Hindlimb muscle (tissue), 1 donor: ENCODE results near the gene WLS. TPM values are rescaled to one million over a fixed set of nuclear protein-coding genes. Genes with fewer than 3 reads are reported as not detected.

ENCODE experiments used
- DNase-seq: peaks from one replicate; pipeline ENCODE4 v3.0.0-alpha.2; 2013
- polyA plus RNA-seq: library from polyadenylated mRNA; unstranded; fragments of 120-200 nt; gene quantifications from one replicate; pipeline ENCODE4 v1.2.1, GENCODE V29; 2013; ENCODE audit not compliant: insufficient read length

WLS gene
- polyA plus RNA-seq, 1 donor = 64.3 TPM

DNA sequence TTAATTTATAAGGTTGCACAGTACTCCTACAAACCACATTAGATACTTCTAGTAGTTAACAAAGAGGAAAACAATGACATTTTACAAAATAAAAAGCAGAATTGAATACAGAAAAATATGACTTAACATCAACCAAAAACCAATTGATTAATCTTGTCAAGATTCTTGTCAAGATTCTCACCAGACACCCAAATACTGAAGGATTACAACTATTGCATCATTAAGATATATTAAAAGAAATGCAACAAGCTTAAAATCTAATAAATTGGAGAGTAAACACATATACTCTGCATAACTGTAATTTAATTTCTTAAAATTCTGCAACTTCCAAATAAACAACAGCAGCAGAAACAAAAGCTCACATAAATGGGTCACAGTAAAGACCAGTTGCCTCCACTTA, 4.7 kb downstream of the WLS start:
- no peak for DNase-seq

DNA sequence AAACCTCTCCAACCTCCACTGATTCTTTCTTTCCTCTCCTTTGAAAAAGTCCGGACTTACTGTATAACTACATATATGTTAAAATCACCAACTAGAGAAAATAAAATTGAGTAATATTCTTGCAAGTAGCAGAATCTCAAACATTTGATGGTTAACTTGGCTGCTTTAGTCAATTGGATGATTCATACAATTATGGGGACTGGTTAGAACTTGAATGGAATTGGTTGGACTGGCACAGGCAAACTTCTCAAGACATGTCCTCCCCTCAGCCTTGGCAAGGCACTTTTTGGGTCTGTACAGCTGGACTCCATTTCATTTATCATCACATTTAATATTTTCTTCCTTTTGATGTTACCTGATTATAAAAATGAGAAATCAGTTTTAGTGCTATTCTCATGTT, 6.5 kb downstream of the WLS start:
- no peak for DNase-seq

DNA sequence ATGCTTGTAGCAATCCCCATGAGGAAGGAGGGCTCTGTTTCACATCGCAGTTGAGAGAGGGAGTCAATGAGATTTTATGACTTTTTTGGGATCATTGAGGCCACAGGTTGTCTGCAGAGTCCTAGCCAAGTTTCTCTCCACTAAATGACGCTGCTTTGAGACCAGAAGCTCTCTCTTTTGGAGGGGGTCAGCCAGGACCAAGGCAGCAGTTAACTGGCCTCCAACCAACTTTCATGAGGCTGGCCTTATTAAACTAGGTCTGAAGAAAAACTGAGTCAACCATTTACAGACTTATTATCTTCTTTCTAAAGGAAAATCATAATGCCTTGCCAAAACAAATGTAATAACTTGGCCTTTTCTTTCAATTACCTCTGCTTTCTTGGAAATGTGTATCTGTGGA, 8.6 kb downstream of the WLS start:
- DNase-seq = no peak

DNA sequence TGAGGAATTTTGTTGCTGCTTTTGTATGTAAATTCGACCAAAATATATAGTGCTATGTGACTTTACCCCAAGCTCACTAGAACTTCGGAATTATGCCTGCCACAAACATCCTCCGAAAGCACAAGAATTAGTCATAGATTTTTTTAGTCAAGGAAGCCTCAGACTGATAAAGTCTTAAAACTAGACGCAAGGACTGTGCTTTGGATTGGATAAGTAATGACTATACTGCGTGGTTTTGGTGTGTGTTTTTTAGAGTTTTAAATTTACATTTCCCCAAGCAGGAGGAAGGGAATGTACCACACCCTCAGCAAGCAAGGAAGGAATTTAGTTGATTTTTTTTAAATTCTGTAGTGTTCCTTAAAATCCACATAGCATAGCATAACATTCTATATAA, 10.3 kb downstream of the WLS start:
- DNase-seq = no peak

DNA sequence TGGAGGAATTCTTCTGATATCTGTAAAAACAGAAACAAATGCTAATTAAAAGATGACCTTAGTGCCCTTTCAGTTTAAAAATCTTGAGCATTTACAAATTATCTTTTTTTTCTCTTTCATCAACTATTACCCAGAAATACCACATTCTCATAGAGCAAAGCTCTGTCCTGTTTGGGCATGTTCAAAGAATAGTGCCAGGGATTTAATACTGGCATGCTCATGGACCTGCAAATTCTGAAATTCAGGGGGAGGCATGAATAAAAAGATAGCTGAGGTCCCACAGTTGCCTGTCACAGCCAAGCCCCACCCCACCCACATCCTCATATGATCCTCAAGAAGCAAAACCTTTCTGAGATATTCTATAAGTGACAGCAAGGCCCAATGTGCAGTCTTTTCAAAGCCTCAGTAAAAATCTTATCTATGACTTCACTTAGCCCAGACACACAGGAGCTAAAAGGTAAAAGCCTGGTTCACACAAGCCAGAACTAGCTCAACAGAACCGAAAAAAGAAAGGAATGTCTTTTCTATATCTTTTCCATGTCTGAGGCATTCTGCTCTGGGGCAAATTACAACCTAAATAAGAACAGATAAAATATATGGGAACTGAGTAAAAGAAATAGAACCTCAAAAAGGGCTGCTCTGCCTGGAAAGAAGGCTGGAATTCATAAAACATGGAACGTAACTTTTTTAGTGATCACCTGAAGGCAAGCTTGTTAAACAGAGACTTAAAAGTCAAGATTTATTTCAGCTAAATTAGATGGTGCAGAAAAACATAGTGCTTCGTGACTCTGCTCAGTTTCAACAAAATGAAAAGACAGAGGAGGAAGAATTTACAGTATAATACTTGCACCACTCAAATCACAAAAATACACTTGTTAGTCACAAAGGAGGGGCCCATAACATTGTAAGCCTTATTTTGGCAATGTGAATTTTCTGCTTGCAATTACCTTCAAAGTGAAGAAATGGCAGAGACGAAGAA, 11.0 kb downstream of the WLS start:
- DNase-seq = no peak

DNA sequence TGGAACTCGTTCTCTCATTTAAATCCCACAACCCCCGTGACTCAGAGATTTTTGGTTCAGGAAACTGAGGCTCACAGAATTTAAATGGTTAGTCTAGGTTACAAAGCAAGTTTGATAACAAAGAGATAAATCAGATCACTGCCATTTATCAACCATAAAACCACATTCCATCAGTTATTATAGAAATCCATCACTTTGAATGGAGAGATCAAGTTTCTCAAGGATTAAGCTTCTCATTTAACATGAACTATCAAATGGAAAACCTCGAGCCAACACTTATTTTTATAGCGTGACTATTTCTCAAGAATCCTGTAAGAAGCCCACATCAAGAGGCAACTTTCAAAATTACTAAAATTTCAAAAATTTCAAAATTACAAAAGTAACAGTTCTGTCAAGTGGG, 11.9 kb downstream of the WLS start:
- DNase-seq = no peak

DNA sequence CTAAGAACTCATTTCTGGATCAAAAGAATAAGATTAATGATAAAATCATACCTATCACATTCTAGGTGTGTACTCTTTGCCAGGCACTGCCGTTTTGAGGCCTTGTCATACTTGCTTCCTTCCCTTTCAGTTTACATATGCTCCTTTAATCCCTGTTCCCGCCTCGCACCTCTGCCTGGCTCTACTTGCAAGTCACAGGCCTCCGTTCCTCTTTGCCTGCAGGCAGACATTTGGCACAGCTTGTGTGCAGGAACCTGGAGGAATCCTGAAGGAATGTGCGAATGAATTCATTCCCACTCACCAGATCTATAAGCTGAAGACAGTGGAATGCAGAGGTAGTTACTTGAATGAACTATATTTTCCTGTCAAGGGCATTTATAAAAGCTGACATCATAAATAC, 13.8 kb downstream of the WLS start:
- no peak for DNase-seq

DNA sequence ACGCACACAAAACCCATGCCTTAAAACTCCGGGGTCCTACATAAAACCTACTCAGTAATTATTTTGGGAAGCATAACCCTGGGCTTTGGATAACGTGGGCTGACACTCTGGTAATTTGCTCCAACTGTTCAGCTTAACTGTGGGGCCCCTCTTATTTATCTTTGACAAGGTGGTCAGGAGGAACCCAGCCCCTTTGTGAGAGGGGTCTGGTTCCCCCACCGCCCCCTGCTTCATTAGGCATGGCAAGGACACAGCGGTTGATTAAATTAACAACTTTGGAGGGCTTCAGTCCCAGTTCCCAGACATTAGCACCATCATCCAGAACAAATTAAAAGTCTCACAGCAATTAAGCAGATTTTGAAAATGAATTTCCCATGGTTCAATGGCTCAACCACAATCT, 14.7 kb downstream of the WLS start:
- DNase-seq = no peak

DNA sequence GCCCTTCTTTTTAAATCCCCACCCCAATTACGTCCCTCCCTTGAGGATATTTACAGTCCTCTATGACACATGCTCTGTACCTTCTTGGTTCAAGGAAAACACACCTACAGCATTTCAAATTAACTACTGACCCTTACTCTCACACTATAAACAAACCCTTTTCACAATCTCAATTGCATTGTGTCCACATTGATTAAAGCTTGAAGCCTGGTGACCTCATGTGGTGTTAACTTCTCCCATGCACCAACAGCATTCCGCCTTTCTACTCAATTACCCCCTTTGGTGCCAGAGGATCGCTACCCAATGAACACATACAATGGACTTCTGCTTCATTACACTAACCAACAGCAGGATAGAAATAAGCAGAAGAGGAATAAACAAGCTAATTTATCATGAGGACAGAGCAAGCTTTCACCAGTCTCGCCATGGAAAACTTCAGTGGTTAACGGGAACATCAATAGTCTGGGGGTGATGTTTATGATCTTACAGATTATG, 15.2 kb downstream of the WLS start:
- no peak for DNase-seq

DNA sequence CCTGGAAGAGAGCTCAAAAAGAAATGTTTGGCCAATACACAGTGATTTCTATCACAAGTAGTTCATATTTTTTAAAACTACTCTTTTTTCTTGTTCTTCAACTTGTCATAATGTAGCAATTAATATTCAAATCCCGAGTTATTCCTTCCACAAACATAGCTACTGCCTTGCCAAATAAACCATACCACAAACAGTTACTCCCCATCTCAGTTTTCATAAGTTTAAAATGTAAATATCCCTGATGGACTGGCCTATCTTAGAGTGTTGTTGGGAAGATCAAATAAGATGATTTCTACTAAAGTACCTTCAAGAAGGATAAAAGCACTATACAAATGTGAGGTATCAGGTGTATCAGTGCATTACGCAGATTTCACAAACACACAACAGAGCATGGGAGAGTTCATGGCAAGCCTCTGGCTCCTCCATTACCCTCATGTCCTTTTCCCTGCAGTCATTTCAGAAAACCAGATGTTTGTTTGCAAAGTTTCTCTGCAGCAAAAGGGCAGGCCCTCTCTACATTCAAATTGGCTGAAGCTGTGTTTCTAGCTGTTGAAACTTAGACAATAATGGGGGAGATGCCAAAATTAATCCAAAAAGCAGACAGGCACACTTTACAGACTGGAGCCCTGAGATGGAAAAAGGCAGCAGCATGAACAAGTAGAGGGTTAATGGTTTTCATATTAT, 16.1 kb downstream of the WLS start:
- no peak for DNase-seq

DNA sequence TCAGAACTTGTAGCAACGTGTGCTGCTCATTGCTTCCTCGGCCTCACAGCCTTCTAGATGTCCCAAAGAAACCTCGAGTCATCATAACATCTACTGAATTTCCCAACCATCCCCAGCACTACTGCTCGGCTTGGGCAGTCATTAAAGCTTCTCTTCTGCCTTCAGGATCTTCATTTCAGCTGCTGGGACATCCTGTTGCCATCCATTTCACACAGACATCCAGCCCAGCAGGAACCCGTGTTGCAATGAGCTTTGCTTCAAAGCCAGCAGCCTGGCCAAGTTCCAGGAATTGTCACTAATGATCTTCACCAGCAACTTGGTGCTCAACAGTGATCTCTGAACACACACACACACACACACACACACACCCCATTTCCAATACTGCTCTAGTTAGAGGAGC, 18.5 kb downstream of the WLS start:
- no peak for DNase-seq

DNA sequence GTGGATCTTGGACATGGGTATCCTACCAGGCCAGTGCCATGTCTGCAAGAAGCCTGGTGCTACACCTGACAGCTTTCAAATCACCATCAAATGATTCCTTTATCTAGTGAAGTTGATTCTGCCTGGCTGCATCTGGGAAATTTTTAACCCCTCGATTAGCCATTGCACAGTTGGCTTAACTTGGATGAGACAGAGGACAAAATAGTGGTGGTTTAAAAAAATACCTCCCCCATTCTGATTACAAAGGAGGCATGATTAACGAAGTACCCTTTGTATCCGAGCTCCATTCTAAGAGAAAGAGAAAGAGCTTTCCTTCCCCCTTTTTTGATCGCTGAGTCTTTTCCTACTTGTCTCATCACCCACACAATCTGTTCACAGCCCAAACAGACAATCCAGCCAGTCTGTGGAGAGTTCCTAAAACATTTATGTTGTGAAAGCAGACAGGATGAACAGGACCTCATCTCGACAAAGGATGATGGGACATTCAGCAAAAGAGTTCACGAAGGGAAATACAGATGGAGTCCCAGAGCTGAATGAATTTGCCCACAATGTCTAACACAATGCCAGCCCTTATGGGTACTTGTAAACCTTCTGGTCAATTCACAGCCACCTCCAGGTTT, 20.5 kb downstream of the WLS start:
- no peak for DNase-seq

DNA sequence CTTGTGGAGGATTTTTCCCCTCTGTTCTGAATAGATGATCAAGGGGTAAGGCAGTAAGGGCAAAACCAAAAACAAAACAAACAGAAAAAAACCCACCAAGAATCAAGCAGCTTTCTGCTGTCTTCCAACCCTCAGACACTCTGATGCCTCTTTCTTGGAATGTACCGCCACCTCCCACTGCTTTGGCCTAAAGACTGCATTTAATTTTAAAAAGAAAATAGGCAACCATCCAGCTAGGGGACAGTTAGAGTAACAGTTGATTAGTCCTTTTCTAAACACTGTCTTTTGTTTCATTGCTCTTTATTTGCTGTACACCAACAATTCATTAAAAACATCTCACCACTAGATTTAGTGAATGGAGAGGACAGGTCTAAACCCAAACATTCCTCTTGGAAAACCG, 21.5 kb downstream of the WLS start:
- DNase-seq = no peak

DNA sequence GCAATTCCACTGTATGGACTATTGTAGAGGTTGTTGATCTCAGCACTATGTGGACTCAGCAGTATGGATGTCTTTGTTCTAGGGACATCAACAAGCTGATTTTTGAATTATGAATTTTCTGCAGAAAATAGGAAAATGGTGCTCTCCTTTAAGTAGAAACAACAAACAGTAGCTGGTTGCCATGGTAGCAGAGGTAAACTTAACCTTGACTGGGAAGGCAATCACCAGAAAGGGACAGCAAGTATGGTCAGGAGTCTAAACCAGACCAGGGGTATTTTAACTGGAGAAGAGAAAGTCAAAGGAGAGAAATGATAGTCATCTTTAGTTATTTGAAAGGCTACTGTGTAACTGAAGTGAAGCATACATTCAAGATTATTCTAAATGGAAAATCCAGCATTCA, 22.3 kb downstream of the WLS start:
- no peak for DNase-seq

DNA sequence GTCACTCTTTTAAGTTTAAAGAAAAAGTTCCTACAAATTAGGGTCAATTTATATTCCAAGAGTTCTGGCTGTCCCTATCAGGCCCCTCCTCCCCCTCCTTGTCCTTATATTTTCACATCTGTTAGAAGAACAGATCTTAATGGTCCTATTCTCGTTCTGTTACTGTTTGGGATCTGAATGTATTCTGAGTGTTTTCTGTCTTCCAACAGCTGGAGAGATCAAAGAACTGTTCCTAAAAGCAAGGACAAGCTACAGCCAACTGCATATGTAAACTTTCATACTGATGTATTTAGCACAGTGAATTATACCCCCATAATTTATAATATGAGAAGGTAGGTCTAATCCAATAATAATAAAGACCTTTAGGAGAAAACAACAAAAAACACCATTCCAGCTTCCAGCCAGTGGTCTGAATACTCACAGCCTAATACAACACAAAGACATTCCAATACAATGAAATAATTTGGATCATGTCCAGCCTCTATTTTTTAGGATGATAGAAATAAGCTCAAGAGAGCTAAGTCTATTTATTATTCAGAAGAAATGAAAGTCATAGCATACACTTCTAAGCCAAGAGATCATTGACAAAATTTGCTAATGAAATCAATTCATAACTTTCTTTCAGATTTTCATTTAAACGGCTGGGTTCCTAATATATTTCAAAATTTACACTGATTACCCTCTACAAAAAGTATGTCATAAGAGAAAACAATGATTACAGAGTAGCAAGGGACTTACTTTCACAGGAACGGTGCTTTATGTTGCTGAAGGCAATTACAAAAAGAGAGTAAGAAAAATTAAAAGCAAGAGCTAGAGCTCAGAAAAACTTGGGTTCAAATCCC, 25.3 kb downstream of the WLS start:
- DNase-seq = no peak

DNA sequence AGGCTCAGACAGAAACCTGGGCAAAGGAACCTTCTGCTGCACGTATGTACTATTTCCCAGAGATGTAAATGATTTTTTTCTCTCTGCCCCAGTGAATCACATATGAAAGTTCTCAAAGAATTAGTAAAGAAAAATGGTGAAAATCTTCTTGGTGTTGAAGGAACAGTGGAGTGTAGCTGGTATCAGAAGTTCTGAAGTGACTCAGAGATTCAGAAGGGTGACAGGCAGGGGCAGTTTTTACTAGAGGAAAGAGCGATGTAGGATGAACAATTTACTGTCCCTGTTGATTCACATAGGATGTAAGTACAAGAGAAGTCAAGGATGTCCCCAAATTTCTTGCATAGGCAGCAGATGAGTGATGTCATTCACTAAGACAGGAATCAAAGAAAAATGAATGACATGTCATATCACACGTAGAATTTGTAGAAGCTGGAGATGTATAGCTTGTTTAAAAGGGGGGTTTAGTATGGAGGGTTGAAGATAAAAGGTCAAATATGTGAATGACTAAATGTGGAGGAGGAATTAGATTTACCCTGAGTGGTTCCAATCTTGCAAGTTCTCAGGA, 26.4 kb downstream of the WLS start:
- no peak for DNase-seq

DNA sequence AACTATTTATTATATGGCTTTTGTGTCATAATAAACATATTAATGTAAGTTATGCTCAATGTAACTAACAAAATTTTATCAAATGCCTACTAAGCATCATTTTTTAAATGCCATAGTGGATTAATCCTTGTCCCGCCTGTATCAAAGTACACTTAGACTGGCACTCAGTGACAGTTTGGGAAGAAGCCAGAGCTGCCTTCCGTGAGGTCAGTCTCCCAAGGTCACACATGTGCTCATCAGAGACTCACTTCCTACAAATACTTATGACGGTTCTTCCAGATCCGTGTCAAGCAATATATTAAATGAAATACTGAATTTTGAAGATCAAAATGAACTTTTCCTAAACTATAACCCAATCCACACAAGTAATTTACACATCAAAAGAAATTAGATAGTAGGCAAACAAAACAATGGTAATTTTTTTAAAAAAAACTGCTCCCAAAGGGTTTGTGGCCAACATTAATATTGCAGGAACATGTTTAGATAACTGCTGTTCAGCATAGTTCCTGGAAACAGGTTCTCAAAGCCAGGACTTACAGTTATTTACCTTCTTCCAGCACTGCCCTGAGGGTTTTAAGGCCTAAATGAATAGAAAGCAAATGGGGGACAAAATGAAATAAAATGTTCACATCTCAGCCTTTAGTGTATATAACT, 27.2 kb downstream of the WLS start:
- no peak for DNase-seq

DNA sequence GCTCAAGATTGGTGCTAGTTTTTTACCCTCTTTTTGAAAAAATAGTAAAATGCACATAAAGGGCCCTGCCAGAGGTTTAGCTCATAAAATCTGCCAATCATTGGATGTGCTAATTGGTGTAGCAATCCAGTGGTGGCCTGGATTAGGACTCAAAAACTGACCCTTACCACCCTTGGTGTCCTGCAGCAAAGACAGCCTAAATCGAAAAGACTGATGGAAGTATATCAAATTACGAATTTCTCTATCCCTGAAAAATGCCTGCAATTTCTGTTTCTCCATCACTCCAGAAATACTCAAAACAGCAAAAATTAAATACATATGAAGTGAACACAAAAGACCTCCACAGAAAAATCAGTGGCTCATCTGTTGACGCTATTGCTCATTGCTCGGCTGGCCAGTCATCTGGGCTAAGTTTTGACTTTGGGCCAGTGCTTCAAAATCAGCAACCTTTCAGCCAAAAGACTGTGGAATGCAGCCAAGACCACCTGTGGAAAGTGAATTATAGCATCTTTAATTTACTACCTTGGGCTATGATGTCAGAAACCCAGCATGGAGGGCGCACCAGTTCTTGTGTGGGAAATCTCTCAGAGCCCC, 30.0 kb downstream of the WLS start:
- no peak for DNase-seq

DNA sequence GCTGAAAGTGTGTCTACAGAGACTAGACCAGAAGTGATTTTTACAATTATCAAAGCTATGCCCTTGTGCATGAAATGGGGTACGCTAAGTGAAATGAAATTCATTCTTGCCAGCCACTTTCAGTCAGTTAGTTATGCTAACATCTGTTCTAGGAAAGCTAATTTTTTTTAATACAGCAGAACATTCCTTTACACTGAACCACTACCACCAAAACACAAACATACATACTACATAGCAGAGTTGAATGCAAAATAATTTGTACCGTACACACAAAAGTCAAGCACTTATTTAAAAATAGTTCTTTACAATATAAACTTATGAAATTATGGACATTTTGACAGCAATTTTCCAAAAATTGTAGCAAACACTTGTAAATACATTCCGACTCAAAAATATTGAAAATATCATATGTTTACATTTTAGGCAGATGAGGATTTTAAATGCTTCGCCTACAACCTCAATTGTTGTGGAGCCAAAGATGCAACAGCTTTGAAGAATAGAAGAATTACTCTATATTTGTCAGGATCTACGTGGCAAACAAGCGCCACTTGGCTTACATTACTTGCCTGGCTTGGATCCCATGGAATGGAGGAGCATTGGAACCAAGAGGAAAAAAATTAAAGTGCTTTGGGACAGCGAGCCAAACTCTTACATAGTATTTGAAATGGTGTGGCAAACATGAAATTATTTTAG, 30.6 kb downstream of the WLS start:
- no peak for DNase-seq

DNA sequence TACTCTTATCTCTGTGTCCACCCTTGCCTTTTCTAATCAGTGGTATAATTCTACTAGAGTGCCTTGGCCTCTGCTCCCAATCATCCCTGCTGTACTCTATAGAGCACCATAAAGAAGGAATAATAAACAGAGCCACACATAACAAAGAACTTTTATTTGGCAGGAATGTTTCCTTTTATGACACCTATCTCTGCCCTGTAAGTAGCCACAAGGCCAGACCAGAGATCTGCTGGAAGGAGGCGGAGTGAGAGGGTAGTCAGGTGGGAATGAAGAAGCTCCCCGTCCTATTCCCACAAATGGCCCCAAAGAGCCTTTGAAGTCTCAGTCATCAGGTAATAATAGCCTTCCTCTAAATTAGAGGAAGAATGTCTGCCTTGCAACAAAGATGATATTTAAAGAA, 32.7 kb downstream of the WLS start:
- DNase-seq = no peak

DNA sequence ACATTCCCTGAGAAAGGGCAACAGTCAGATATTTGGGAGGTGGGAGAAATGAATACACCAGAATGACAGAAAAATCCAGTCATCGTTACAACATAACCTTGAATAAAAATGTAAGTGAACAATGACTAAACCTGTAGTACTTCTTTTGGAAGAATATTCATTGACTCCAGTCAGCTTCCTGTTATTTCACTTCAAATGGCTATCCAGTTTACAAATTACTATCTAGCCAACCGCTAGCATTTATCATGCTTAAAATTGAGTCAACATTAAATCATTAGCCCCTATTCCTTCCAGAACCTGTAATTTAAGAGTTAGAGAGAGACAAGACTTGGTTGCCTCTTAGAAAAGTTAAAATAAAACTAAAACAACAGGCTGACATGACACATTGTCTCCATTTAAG, 33.6 kb downstream of the WLS start:
- no peak for DNase-seq
